HAP-1 (cell line): Measurements from ENCODE around the gene DENND4A.

ENCODE experiments used
- DNase-seq, 2 experiments: peaks; one replicate each; pipeline ENCODE4 v3.0.0-alpha.2; 2016 to 2020; ENCODE audit warnings: low spot score in 2 of 2
- H3K27me3 ChIP-seq: fragments of 250-450 bp; sonication (Bioruptor Pico); 2 replicates; pipeline ENCODE4 v1.5.1; 2020; ENCODE audit warnings: low read depth, mild to moderate bottlenecking, moderate library complexity
- H3K36me3 ChIP-seq: fragments of 250-450 bp; sonication (Bioruptor Pico); replicated peaks from 2 replicates; pipeline ENCODE4 v1.5.1; 2020; ENCODE audit warnings: mild to moderate bottlenecking
- H3K4me1 ChIP-seq: fragments of 250-450 bp; sonication (Bioruptor Pico); 2 replicates; pipeline ENCODE4 v1.5.1; 2020; ENCODE audit warnings: mild to moderate bottlenecking
- H3K4me3 ChIP-seq: fragments of 250-450 bp; sonication (Bioruptor Pico); 2 replicates; pipeline ENCODE4 v1.5.1; 2020; ENCODE audit warnings: mild to moderate bottlenecking, moderate library complexity
- H3K9me3 ChIP-seq: fragments of 250-450 bp; sonication (Bioruptor Pico); 2 replicates; pipeline ENCODE4 v1.5.1; 2020; ENCODE audit warnings: mild to moderate bottlenecking, moderate library complexity
- in situ Hi-C: fragments of 300-500 bp; cut with MboI; formaldehyde crosslinking; loops from 3 replicates; pipeline ENCODE4 v1.14.3; 2020; ENCODE audit warnings: low sequenced_read_pairs, inconsistent platforms, mixed read lengths

Gene DENND4A

GRCh38 chr15:65792138-65792987, at the start of gene DENND4A:
DENND4A (minus strand) TSS chr15:65792293; CDS start chr15:65756450, 35,843 bp downstream.
- peak within 1 kb of the TSS; percentile 58 for H3K4me3 ChIP-seq
- peaks cover 20% of the 10 kb centered on the region for H3K4me1 ChIP-seq
- H3K36me3 ChIP-seq, result no peaks in the 10 kb centered on the region
- H3K9me3 ChIP-seq, result no peaks in the 10 kb centered on the region
- in situ Hi-C loops, result no loop called here
- DNase-seq, result peak; percentile 100
- H3K27me3 ChIP-seq, result no peaks in the 10 kb centered on the region

- no peak overlapping the region for H3K4me3 ChIP-seq
- peak in 1 of 2 experiments; percentile 12 for DNase-seq
- in situ Hi-C loops, result no loop called here
These were observed 49.2 kb upstream of the DENND4A start for GRCh38 chr15:65841121-65841930.

GRCh38 chr15:65839985-65840384, 47.9 kb upstream of the DENND4A start:
- H3K4me1 ChIP-seq, result no peaks in the 10 kb centered on the region
- H3K4me3 ChIP-seq, result no peak overlapping the region
- H3K27me3 ChIP-seq, result peaks cover 5% of the 10 kb centered on the region
- DNase-seq, result no peak
- H3K36me3 ChIP-seq, result no peaks in the 10 kb centered on the region
- peaks cover 6% of the 10 kb centered on the region for H3K9me3 ChIP-seq
- in situ Hi-C loops, result no loop called here

More at GRCh38 chr15:65841121-65841930, 49.2 kb upstream of the DENND4A start:
- Histone ChIP-seq H3K9me3 (peaks cover 6% of the 10 kb centered on the region), H3K36me3 (no peaks in the 10 kb centered on the region), H3K27me3 (peaks cover 6% of the 10 kb centered on the region), H3K4me1 (no peaks in the 10 kb centered on the region)

GRCh38 chr15:65839354-65839901, 47.3 kb upstream of the DENND4A start:
- peak in 1 of 2 experiments; percentile 4 for DNase-seq
- Histone ChIP-seq H3K36me3 (no peaks in the 10 kb centered on the region), H3K4me3 (no peak overlapping the region), H3K27me3 (peaks cover 5% of the 10 kb centered on the region), H3K9me3 (peaks cover 6% of the 10 kb centered on the region), H3K4me1 (no peaks in the 10 kb centered on the region)
- in situ Hi-C loops, result no loop called here

GRCh38 chr15:65837301-65838294, 45.5 kb upstream of the DENND4A start:
- Histone ChIP-seq H3K27me3 (peaks cover 7% of the 10 kb centered on the region), H3K4me1 (peaks cover 6% of the 10 kb centered on the region), H3K36me3 (no peaks in the 10 kb centered on the region), H3K4me3 (no peak overlapping the region), H3K9me3 (no peaks in the 10 kb centered on the region)
- in situ Hi-C loops, result no loop called here
- DNase-seq, result peak in 1 of 2 experiments; percentile 4

- Histone ChIP-seq H3K4me1 (peaks cover 6% of the 10 kb centered on the region), H3K4me3 (no peak overlapping the region), H3K27me3 (peaks cover 7% of the 10 kb centered on the region), H3K9me3 (no peaks in the 10 kb centered on the region), H3K36me3 (no peaks in the 10 kb centered on the region)
- in situ Hi-C loops, result no loop called here
- DNase-seq, result peak in 1 of 2 experiments; percentile 10
These were observed 44.6 kb upstream of the DENND4A start for GRCh38 chr15:65836665-65837064.

- DNase-seq, result no peak
- H3K4me1 ChIP-seq, result peaks cover 6% of the 10 kb centered on the region
- H3K27me3 ChIP-seq, result peaks cover 10% of the 10 kb centered on the region
- in situ Hi-C loops, result no loop called here
- no peak overlapping the region for H3K4me3 ChIP-seq
- H3K36me3 ChIP-seq, result no peaks in the 10 kb centered on the region
- no peaks in the 10 kb centered on the region for H3K9me3 ChIP-seq
These were observed 43.4 kb upstream of the DENND4A start for GRCh38 chr15:65835447-65835846.

- DNase-seq, result peak in 1 of 2 experiments; percentile 3
- H3K4me3 ChIP-seq, result no peak overlapping the region
- in situ Hi-C loops, result no loop called here
- no peaks in the 10 kb centered on the region for H3K36me3 ChIP-seq
- H3K4me1 ChIP-seq, result peaks cover 6% of the 10 kb centered on the region
- no peaks in the 10 kb centered on the region for H3K9me3 ChIP-seq
- peaks cover 9% of the 10 kb centered on the region for H3K27me3 ChIP-seq
These were observed 42.6 kb upstream of the DENND4A start for GRCh38 chr15:65834603-65835282.

- DNase-seq, result peak in 1 of 2 experiments; percentile 6
- Histone ChIP-seq H3K27me3 (peaks cover 18% of the 10 kb centered on the region), H3K4me1 (peaks cover 6% of the 10 kb centered on the region), H3K9me3 (no peaks in the 10 kb centered on the region), H3K4me3 (no peak overlapping the region), H3K36me3 (no peaks in the 10 kb centered on the region)
- in situ Hi-C loops, result no loop called here
These were observed 41.6 kb upstream of the DENND4A start for GRCh38 chr15:65833501-65834205.

GRCh38 chr15:65832549-65833364, 40.7 kb upstream of the DENND4A start:
- H3K27me3 ChIP-seq, result peaks cover 27% of the 10 kb centered on the region
- peak; percentile 89 to 90 for DNase-seq
- peaks cover 6% of the 10 kb centered on the region for H3K4me1 ChIP-seq
- in situ Hi-C loops, result no loop called here
- H3K36me3 ChIP-seq, result no peaks in the 10 kb centered on the region
- no peak overlapping the region for H3K4me3 ChIP-seq
- no peaks in the 10 kb centered on the region for H3K9me3 ChIP-seq

- peak; percentile 23 to 68 for DNase-seq
These were observed 37.2 kb upstream of the DENND4A start for GRCh38 chr15:65829130-65829764.

More at GRCh38 chr15:65829130-65829764, 37.2 kb upstream of the DENND4A start:
- peaks cover 16% of the 10 kb centered on the region for H3K4me1 ChIP-seq
- peaks cover 39% of the 10 kb centered on the region for H3K27me3 ChIP-seq
- H3K36me3 ChIP-seq, result no peaks in the 10 kb centered on the region
- no peaks in the 10 kb centered on the region for H3K9me3 ChIP-seq
- in situ Hi-C loops, result no loop called here
- H3K4me3 ChIP-seq, result no peak overlapping the region
